Naive B cell (primary cell): ENCODE results near the gene PRKG1. TPM values are rescaled to one million over a fixed set of nuclear protein-coding genes. Genes with fewer than 3 reads are reported as not detected.
A peak's percentile ranks its signal among the peaks of the same experiment; 100 is the strongest.
"Not testable (repeated sequence)": the region's sequence is repeated elsewhere in the genome, so short reads cannot be mapped to it uniquely, and the experiment has no call there.

ENCODE experiments used
- ATAC-seq, 2 donors: fragments of 150-1000 bp; cut with Tn5 transposase; 2 replicates each; pipeline ENCODE4 v1.10.0; 2021; ENCODE audit warnings: low read depth in 2 of 2, mild to moderate bottlenecking in 2 of 2, moderate library complexity in 2 of 2
- DNase-seq: peaks from one replicate; pipeline ENCODE4 v3.0.0; 2022
- H3K27ac Mint-ChIP-seq, 6 donors: one replicate each; pipeline ENCODE4 v1.8.0; 2020 to 2022; ENCODE audit warnings: mild to moderate bottlenecking in 6 of 6, mixed read lengths in 6 of 6, moderate library complexity in 5 of 6, inconsistent platforms in 2 of 6
- H3K27me3 Mint-ChIP-seq, 3 donors: one replicate each; pipeline ENCODE4 v1.8.0; 2021 to 2022; ENCODE audit warnings: mixed read lengths in 3 of 3, mild to moderate bottlenecking in 1 of 3
- H3K36me3 Mint-ChIP-seq, 2 donors: one replicate each; pipeline ENCODE4 v1.8.0; 2020 to 2022; ENCODE audit warnings: mixed read lengths in 2 of 2, inconsistent platforms in 1 of 2, mild to moderate bottlenecking in 1 of 2
- H3K4me1 Mint-ChIP-seq, 3 donors: one replicate each; pipeline ENCODE4 v1.8.0; 2020 to 2022; ENCODE audit warnings: mixed read lengths in 3 of 3, inconsistent platforms in 1 of 3, mild to moderate bottlenecking in 1 of 3, moderate library complexity in 1 of 3
- H3K4me3 Mint-ChIP-seq, 8 donors: one replicate each; pipeline ENCODE4 v1.8.0; 2020 to 2022; ENCODE audit warnings: mild to moderate bottlenecking in 8 of 8, mixed read lengths in 8 of 8, moderate library complexity in 8 of 8, inconsistent platforms in 2 of 8
- H3K9me3 Mint-ChIP-seq, 7 donors: one replicate each; pipeline ENCODE4 v1.8.0; 2020 to 2022; ENCODE audit warnings: mixed read lengths in 7 of 7, mild to moderate bottlenecking in 5 of 7, inconsistent platforms in 2 of 7, moderate library complexity in 1 of 7
- polyA plus RNA-seq, 6 donors: library from polyadenylated mRNA; unstranded; fragments of 300-500 nt; fragmentation: Illumina TruSeq; gene quantifications; one replicate each; pipeline ENCODE4 v1.2.3, GENCODE V29; 2021; ENCODE audit warnings: low read depth in 6 of 6

The PRKG1 gene
- polyA plus RNA-seq, 6 donors from 2014 or later = 0.21 TPM; not detected in 5

- H3K4me1 Mint-ChIP-seq = no peaks in the 10 kb centered on the region
- H3K9me3 Mint-ChIP-seq = no peaks in the 10 kb centered on the region
- no peak overlapping the region for H3K4me3 Mint-ChIP-seq
- peaks cover 0 to 4% (median 3%) of the 10 kb centered on the region in 3 donors for H3K27me3 Mint-ChIP-seq
- ATAC-seq = no peak
- no peaks in the 10 kb centered on the region for H3K36me3 Mint-ChIP-seq
- no peak overlapping the region for H3K27ac Mint-ChIP-seq
- DNase-seq = no peak
Measured at GRCh38 chr10:51375790-51376189, 301.5 kb downstream of the PRKG1 start.

- H3K4me1 Mint-ChIP-seq = no peaks in the 10 kb centered on the region
- ATAC-seq = no peak
- H3K27me3 Mint-ChIP-seq = peaks cover 0 to 4% (median 0%) of the 10 kb centered on the region in 3 donors
- DNase-seq = no peak
- no peaks in the 10 kb centered on the region for H3K9me3 Mint-ChIP-seq
- no peak overlapping the region for H3K27ac Mint-ChIP-seq
- H3K36me3 Mint-ChIP-seq = no peaks in the 10 kb centered on the region
- no peak overlapping the region for H3K4me3 Mint-ChIP-seq
Measured at GRCh38 chr10:51377070-51377931, 303.0 kb downstream of the PRKG1 start.

- H3K4me1 Mint-ChIP-seq = no peaks in the 10 kb centered on the region
- H3K36me3 Mint-ChIP-seq = no peaks in the 10 kb centered on the region
- H3K27me3 Mint-ChIP-seq = peaks cover 0 to 6% (median 0%) of the 10 kb centered on the region in 3 donors
- no peak for DNase-seq
- no peaks in the 10 kb centered on the region for H3K9me3 Mint-ChIP-seq
- ATAC-seq = no peak
- no peak overlapping the region for H3K27ac Mint-ChIP-seq
- H3K4me3 Mint-ChIP-seq = no peak overlapping the region
Measured at GRCh38 chr10:51377932-51378599, 303.8 kb downstream of the PRKG1 start.

- H3K4me3 Mint-ChIP-seq = no peak overlapping the region
- DNase-seq (no peak), ATAC-seq (no peak)
- peaks cover 0 to 4% (median 0%) of the 10 kb centered on the region in 3 donors for H3K27me3 Mint-ChIP-seq
- H3K9me3 Mint-ChIP-seq = no peaks in the 10 kb centered on the region
- no peaks in the 10 kb centered on the region for H3K36me3 Mint-ChIP-seq
- no peak overlapping the region for H3K27ac Mint-ChIP-seq
- H3K4me1 Mint-ChIP-seq = no peaks in the 10 kb centered on the region
Measured at GRCh38 chr10:51382181-51382580, 307.9 kb downstream of the PRKG1 start.

GRCh38 chr10:51384971-51385370, 310.7 kb downstream of the PRKG1 start:
- Mint-ChIP-seq H3K9me3 (no peaks in the 10 kb centered on the region), H3K36me3 (no peaks in the 10 kb centered on the region), H3K27ac (peak overlapping the region in 1 of 6 donors; percentile 52), H3K4me1 (no peaks in the 10 kb centered on the region), H3K4me3 (no peak overlapping the region), H3K27me3 (peaks cover 0 to 4% (median 0%) of the 10 kb centered on the region in 3 donors)
- ATAC-seq = no peak
- DNase-seq = no peak

GRCh38 chr10:51386248-51386885, 312.1 kb downstream of the PRKG1 start:
- H3K36me3 Mint-ChIP-seq = no peaks in the 10 kb centered on the region
- H3K9me3 Mint-ChIP-seq = no peaks in the 10 kb centered on the region
- H3K27ac Mint-ChIP-seq = no peak overlapping the region
- no peak for DNase-seq
- H3K27me3 Mint-ChIP-seq = peaks cover 0 to 4% (median 0%) of the 10 kb centered on the region in 3 donors
- H3K4me1 Mint-ChIP-seq = no peaks in the 10 kb centered on the region
- no peak overlapping the region for H3K4me3 Mint-ChIP-seq
- ATAC-seq = no peak

- Mint-ChIP-seq H3K27me3 (no peaks in the 10 kb centered on the region), H3K4me1 (no peaks in the 10 kb centered on the region), H3K4me3 (no peak overlapping the region), H3K27ac (no peak overlapping the region), H3K36me3 (no peaks in the 10 kb centered on the region), H3K9me3 (no peaks in the 10 kb centered on the region)
- peak; percentile 2 for DNase-seq
- no peak for ATAC-seq
Measured at GRCh38 chr10:51389415-51390321, 315.4 kb downstream of the PRKG1 start.

GRCh38 chr10:51393006-51393405, 318.7 kb downstream of the PRKG1 start:
- H3K4me1 Mint-ChIP-seq, DNase-seq, H3K9me3 Mint-ChIP-seq, H3K36me3 Mint-ChIP-seq, H3K27ac Mint-ChIP-seq, H3K27me3 Mint-ChIP-seq, H3K4me3 Mint-ChIP-seq, ATAC-seq: not testable (repeated sequence)

GRCh38 chr10:51394039-51394438, 319.8 kb downstream of the PRKG1 start:
- Mint-ChIP-seq H3K27ac (no peak overlapping the region), H3K4me1 (no peaks in the 10 kb centered on the region), H3K27me3 (no peaks in the 10 kb centered on the region), H3K9me3 (no peaks in the 10 kb centered on the region), H3K36me3 (no peaks in the 10 kb centered on the region), H3K4me3 (no peak overlapping the region)
- ATAC-seq = no peak
- no peak for DNase-seq

- Mint-ChIP-seq H3K9me3 (no peaks in the 10 kb centered on the region), H3K36me3 (no peaks in the 10 kb centered on the region), H3K27ac (no peak overlapping the region), H3K4me3 (no peak overlapping the region), H3K27me3 (no peaks in the 10 kb centered on the region), H3K4me1 (no peaks in the 10 kb centered on the region)
- ATAC-seq (no peak), DNase-seq (no peak)
Measured at GRCh38 chr10:51397244-51397643, 323.0 kb downstream of the PRKG1 start.

- Mint-ChIP-seq H3K9me3 (no peaks in the 10 kb centered on the region), H3K4me1 (no peaks in the 10 kb centered on the region), H3K27me3 (no peaks in the 10 kb centered on the region), H3K36me3 (no peaks in the 10 kb centered on the region), H3K4me3 (no peak overlapping the region), H3K27ac (no peak overlapping the region)
- ATAC-seq (no peak), DNase-seq (no peak)
Measured at GRCh38 chr10:51397695-51398094, 323.4 kb downstream of the PRKG1 start.

- Mint-ChIP-seq H3K4me1 (no peaks in the 10 kb centered on the region), H3K9me3 (no peaks in the 10 kb centered on the region), H3K36me3 (no peaks in the 10 kb centered on the region), H3K4me3 (no peak overlapping the region), H3K27me3 (no peaks in the 10 kb centered on the region), H3K27ac (no peak overlapping the region)
- ATAC-seq (no peak), DNase-seq (no peak)
Measured at GRCh38 chr10:51399840-51400239, 325.6 kb downstream of the PRKG1 start.
